SK-N-SH (cell line): ENCODE results near the gene RAB4A.

Experiments
- CTCF ChIP-seq: fragments of 200-600 bp; sonication (generic); IDR thresholded peaks from 2 replicates; pipeline ENCODE4 v1.6.1; 2017; ENCODE audit warnings: antibody characterized with exemption, mild to moderate bottlenecking, moderate library complexity
- EZH2phosphoT487 ChIP-seq: fragments of 200-600 bp; sonication (generic); IDR thresholded peaks from 2 replicates; pipeline ENCODE4 v1.6.1; 2017; ENCODE audit warnings: low read depth, mixed run types, mild to moderate bottlenecking, antibody characterized with exemption, moderate library complexity, borderline replicate concordance
- FOXJ3 ChIP-seq: sonication (generic); formaldehyde crosslinking; IDR thresholded peaks from 2 replicates; pipeline ENCODE4 v1.5.1; 2020; ENCODE audit warnings: mild to moderate bottlenecking, missing genetic modification reagents
- IRF3 ChIP-seq: fragments of 150-350 bp; IDR thresholded peaks from 2 replicates; pipeline ENCODE4 v1.6.1; 2016; ENCODE audit warnings: mild to moderate bottlenecking, low read depth, low read length
- MAX ChIP-seq: IDR thresholded peaks from 2 replicates; pipeline ENCODE4 v1.4.0; 2012; ENCODE audit warnings: low read depth
- MXI1 ChIP-seq: IDR thresholded peaks from 2 replicates; pipeline ENCODE4 v1.6.1; 2012; ENCODE audit warnings: mild to moderate bottlenecking, low read depth, low read length, improper control_type of control experiment
- NRF1 ChIP-seq: IDR thresholded peaks from 2 replicates; pipeline ENCODE4 v1.6.1; 2012; ENCODE audit warnings: low read depth, mild to moderate bottlenecking, low read length
- TCF12 ChIP-seq: IDR thresholded peaks from 2 replicates; pipeline ENCODE4 v1.4.0; 2012
- USF2 ChIP-seq: fragments of 150-350 bp; IDR thresholded peaks from 2 replicates; pipeline ENCODE4 v1.6.1; 2017; ENCODE audit warnings: antibody characterized with exemption, low read length, low read depth, borderline replicate concordance
- YY1 ChIP-seq: IDR thresholded peaks from 2 replicates; pipeline ENCODE4 v1.4.0; 2012; ENCODE audit warnings: low read depth, mild to moderate bottlenecking

GRCh38 chr1:229251185-229251584, 19.7 kb upstream of the RAB4A start:
- TF ChIP-seq CTCF = no peak
- no peak for TF ChIP-seq USF2
- TF ChIP-seq EZH2phosphoT487 = no peak
- TF ChIP-seq IRF3 = no peak
- TF ChIP-seq YY1 = no peak
- TF ChIP-seq TCF12 = no peak
- no peak for TF ChIP-seq NRF1
- no peak for TF ChIP-seq MXI1
- TF ChIP-seq MAX = no peak
- no peak for TF ChIP-seq FOXJ3 (CRISPR knock-in tag)
